ENCODE measurements around the gene ALDH1L1. TPM values are rescaled to one million over a fixed set of nuclear protein-coding genes. Genes with fewer than 3 reads are reported as not detected.

The ALDH1L1 gene
- total RNA-seq, 1 experiment from 2014 or later, result not detected

DNA sequence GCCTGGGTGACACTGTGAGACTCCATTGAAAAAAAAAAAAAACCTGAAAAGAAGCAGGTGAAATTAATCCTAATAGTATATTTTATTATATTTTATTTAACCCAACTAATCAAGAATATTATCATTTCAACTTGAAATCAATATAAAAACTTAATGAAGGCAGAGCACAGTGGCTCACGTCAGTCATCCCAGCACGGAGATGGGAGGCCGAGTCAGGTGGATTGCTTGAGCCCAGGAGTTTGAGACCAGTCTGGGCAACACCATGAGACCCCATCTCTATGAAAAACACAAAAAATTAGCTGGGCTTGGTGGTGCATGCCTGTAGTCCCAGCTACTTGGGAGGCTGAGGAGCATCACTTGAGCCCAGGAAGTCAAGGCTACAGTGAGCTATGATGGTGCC is 63.2 kb downstream of the ALDH1L1 start:
- Histone ChIP-seq H3K79me2 (ENCODE audit: low read length) (no peaks in the 10 kb centered on the region), H3K27ac (ENCODE audit: low read length) (no peak overlapping the region), H3K36me3 (ENCODE audit: low read depth, low read length) (no peaks in the 10 kb centered on the region), H3K9me2 (replicated peaks; ENCODE audit: low read length) (no peaks in the 10 kb centered on the region), H3K27me3 (ENCODE audit: low read length) (no peaks in the 10 kb centered on the region), H3K9ac (ENCODE audit: low read length) (no peak overlapping the region), H3K9me3 (ENCODE audit: low read length) (no peaks in the 10 kb centered on the region), H3K4me3 (ENCODE audit: low read length) (no peak overlapping the region), H3K4me2 (ENCODE audit: low read length) (no peak overlapping the region), H3F3A (ENCODE audit: low read length, unreplicated experiment) (no peaks in the 10 kb centered on the region), H3K4me1 (ENCODE audit: insufficient read depth, low read length) (peaks cover 8% of the 10 kb centered on the region), H4K20me1 (ENCODE audit: low read length) (no peaks in the 10 kb centered on the region), H2AFZ (ENCODE audit: low read length) (no peak overlapping the region)
- no peak for ATAC-seq
- TF ChIP-seq EZH2 (IDR thresholded peaks at IDR 0.05; ENCODE audit: low read length, unreplicated experiment) (no peak), CTCF (conservative IDR thresholded peaks at IDR 0.05; ENCODE audit: low read depth, low read length) (no peak)
- DNase-seq, result no peak
- intact Hi-C loops (cut with micrococcal nuclease), result no loop called here
- POLR2A ChIA-PET (ENCODE audit: unreplicated experiment), result no interaction called here
- CTCF ChIA-PET, result no interaction called here
- BruUV-seq (replicated peaks), result no TSS peak

GRCh38 chr3:126116526-126116925 is 63.9 kb downstream of the ALDH1L1 start:
- Histone ChIP-seq H3K4me2 (ENCODE audit: low read length) (no peak overlapping the region), H4K20me1 (ENCODE audit: low read length) (no peaks in the 10 kb centered on the region), H3K4me1 (ENCODE audit: insufficient read depth, low read length) (peaks cover 8% of the 10 kb centered on the region), H3K9ac (ENCODE audit: low read length) (no peak overlapping the region), H3K27me3 (ENCODE audit: low read length) (no peaks in the 10 kb centered on the region), H3K9me2 (replicated peaks; ENCODE audit: low read length) (no peaks in the 10 kb centered on the region), H2AFZ (ENCODE audit: low read length) (no peak overlapping the region), H3K27ac (ENCODE audit: low read length) (no peak overlapping the region), H3F3A (ENCODE audit: low read length, unreplicated experiment) (no peaks in the 10 kb centered on the region), H3K36me3 (ENCODE audit: low read depth, low read length) (no peaks in the 10 kb centered on the region), H3K79me2 (ENCODE audit: low read length) (no peaks in the 10 kb centered on the region), H3K9me3 (ENCODE audit: low read length) (no peaks in the 10 kb centered on the region), H3K4me3 (ENCODE audit: low read length) (no peak overlapping the region)
- CTCF ChIA-PET, result no interaction called here
- DNase-seq (no peak), ATAC-seq (no peak)
- intact Hi-C loops (cut with micrococcal nuclease), result no loop called here
- no TSS peak for BruUV-seq (replicated peaks)
- POLR2A ChIA-PET (ENCODE audit: unreplicated experiment), result no interaction called here
- TF ChIP-seq EZH2 (IDR thresholded peaks at IDR 0.05; ENCODE audit: low read length, unreplicated experiment) (no peak), CTCF (conservative IDR thresholded peaks at IDR 0.05; ENCODE audit: low read depth, low read length) (no peak), EZH2phosphoT487 (IDR thresholded peaks at IDR 0.05; ENCODE audit: borderline replicate concordance, low read length) (no peak)

DNA sequence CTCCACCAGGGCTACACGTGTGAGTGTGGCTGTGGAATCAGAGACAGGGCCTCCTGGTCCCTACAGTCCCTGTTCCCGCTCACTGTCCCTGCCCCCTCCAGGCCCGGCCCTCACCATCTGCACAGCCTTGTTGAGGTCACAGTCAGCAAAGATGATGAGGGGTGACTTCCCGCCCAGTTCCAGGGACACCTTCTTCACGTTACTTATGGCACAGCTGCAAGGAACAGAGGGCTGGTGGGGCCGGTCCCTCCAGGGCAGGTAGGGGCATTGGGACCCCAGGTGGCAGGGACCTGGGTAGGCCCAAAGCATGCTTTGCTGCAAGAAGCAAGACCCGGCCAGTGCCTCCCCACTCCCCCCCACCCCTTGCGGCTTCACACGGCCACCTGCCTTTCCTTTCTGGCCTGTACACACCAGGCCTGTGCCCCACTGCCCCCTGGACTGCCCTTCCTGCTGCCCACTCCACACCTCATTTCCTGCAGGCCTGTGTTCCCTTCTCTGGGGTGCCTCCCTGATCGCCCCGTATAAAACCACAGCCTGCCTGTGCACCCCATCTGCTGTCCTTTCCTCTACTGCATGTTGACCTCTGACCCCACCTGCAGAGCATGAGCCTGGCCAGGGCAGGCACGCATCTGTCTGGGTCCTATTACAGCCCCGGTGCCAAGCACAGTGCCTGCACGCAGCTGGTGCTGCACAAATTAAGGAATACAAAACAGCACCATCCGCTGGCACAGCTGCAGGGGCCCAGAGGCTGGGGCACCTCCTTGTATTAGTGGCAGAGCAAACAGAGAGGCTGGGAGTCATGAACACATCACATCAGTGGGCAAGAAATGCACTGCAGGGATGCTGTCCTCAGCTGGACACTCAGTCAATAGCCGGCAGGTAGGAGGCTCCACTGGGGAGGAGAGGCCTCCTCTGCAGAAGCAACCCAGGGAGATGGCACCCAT is 65.7 kb downstream of the ALDH1L1 start:
- Histone ChIP-seq H3F3A (ENCODE audit: low read length, unreplicated experiment) (no peaks in the 10 kb centered on the region), H3K4me1 (ENCODE audit: insufficient read depth, low read length) (peaks cover 7% of the 10 kb centered on the region), H4K20me1 (ENCODE audit: low read length) (no peaks in the 10 kb centered on the region), H3K9me2 (replicated peaks; ENCODE audit: low read length) (no peaks in the 10 kb centered on the region), H3K4me2 (ENCODE audit: low read length) (no peak overlapping the region), H3K9me3 (ENCODE audit: low read length) (no peaks in the 10 kb centered on the region), H3K27ac (ENCODE audit: low read length) (no peak overlapping the region), H3K36me3 (ENCODE audit: low read depth, low read length) (no peaks in the 10 kb centered on the region), H3K27me3 (ENCODE audit: low read length) (no peaks in the 10 kb centered on the region), H3K79me2 (ENCODE audit: low read length) (no peaks in the 10 kb centered on the region), H2AFZ (ENCODE audit: low read length) (no peak overlapping the region), H3K9ac (ENCODE audit: low read length) (no peak overlapping the region), H3K4me3 (ENCODE audit: low read length) (no peak overlapping the region)
- intact Hi-C loops (cut with micrococcal nuclease), result no loop called here
- ChIA-PET CTCF (no interaction called here), POLR2A (ENCODE audit: unreplicated experiment) (no interaction called here)
- TF ChIP-seq EZH2phosphoT487 (IDR thresholded peaks at IDR 0.05; ENCODE audit: borderline replicate concordance, low read length) (no peak), CTCF (conservative IDR thresholded peaks at IDR 0.05; ENCODE audit: low read depth, low read length) (no peak), EZH2 (IDR thresholded peaks at IDR 0.05; ENCODE audit: low read length, unreplicated experiment) (no peak)
- DNase-seq (no peak), ATAC-seq (no peak)
- no TSS peak for BruUV-seq (replicated peaks)

Data from PC-3 (cell line).